A673 (cell line): ENCODE data around the gene DCANP1.

Experiments
- EZH2 ChIP-seq: fragments of 200-600 bp; sonication (generic); IDR thresholded peaks from 2 replicates; pipeline ENCODE4 v1.6.1; 2017; ENCODE audit warnings: borderline replicate concordance, low read depth, mild to moderate bottlenecking, mixed read lengths, antibody characterized with exemption, low read length; ENCODE audit not compliant: poor library complexity, severe bottlenecking
- TF ChIP-seq, protein P1 (sequence below): fragments of 300-800, 200-600 bp; sonication (generic); conservative IDR thresholded peaks from 2 replicates; pipeline ENCODE4 v1.5.1; 2017; ENCODE audit warnings: low read depth, mild to moderate bottlenecking, antibody characterized with exemption, low read length, moderate library complexity, mixed read lengths

DNA sequence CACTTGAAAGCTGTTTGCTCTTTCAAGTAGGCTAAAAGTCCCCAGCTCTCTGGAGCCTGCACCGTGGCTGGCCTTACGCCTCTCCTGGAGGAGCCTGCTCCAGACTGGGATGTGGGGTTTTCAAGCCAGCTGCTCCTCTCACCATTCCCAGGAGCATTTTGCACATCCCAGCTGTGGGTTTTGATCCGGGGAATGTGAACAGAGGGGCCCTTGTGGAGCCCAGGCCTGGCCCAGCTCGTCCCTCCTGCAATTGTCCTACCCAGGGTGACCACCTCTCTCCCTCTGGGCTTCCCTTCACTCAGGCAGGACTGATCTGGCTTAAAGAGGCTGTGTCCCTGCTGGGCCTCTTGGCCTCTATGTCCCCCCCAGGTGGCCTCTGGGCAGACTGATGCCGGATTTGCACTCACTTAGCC, 37.5 kb upstream of the DCANP1 start:
- TF ChIP-seq, protein P1, sequence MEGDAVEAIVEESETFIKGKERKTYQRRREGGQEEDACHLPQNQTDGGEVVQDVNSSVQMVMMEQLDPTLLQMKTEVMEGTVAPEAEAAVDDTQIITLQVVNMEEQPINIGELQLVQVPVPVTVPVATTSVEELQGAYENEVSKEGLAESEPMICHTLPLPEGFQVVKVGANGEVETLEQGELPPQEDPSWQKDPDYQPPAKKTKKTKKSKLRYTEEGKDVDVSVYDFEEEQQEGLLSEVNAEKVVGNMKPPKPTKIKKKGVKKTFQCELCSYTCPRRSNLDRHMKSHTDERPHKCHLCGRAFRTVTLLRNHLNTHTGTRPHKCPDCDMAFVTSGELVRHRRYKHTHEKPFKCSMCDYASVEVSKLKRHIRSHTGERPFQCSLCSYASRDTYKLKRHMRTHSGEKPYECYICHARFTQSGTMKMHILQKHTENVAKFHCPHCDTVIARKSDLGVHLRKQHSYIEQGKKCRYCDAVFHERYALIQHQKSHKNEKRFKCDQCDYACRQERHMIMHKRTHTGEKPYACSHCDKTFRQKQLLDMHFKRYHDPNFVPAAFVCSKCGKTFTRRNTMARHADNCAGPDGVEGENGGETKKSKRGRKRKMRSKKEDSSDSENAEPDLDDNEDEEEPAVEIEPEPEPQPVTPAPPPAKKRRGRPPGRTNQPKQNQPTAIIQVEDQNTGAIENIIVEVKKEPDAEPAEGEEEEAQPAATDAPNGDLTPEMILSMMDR = no peak
- TF ChIP-seq EZH2 = no peak
